Left renal pelvis (tissue), 4 donors: ENCODE results near the gene IL1RAPL2. TPM values are rescaled to one million over a fixed set of nuclear protein-coding genes. Genes with fewer than 3 reads are reported as not detected.
"Not testable (repeated sequence)": the region's sequence is repeated elsewhere in the genome, so short reads cannot be mapped to it uniquely, and the experiment has no call there.

ENCODE experiments used
- DNase-seq, 4 donors: peaks; one replicate each; pipeline ENCODE4 v3.0.0-alpha.2; 2013; ENCODE audit warnings: low read depth in 4 of 4, low spot score in 3 of 4
- polyA plus RNA-seq, 4 donors: library from polyadenylated mRNA; unstranded; fragments of 120-200 nt; gene quantifications; one replicate each; pipeline ENCODE4 v1.2.1, GENCODE V29; 2013; ENCODE audit not compliant: insufficient read length in 4 of 4

Gene IL1RAPL2
- polyA plus RNA-seq, 4 donors = 0.72 to 1.5 (median 1.1) TPM

DNA sequence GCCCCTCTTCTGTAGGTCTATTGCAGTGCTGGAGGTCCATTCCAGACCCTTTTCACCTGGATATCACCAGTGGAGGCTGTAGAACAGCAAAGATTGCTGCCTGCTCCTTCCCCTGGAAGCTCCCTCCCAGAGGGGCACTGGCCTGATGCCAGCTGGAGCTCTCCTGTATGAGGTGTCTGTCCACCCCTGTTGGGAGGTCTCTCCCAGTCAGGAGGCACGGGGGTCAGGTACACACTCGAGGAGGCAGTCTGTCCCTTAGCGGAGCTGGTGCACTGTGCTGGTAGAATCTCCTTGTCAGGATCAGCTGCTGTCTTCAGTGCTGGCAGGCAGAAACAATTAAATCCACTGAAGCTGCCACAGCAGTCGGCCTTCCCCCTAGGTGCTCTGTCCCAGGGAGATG, 276.6 kb downstream of the IL1RAPL2 start:
- no peak for DNase-seq

DNA sequence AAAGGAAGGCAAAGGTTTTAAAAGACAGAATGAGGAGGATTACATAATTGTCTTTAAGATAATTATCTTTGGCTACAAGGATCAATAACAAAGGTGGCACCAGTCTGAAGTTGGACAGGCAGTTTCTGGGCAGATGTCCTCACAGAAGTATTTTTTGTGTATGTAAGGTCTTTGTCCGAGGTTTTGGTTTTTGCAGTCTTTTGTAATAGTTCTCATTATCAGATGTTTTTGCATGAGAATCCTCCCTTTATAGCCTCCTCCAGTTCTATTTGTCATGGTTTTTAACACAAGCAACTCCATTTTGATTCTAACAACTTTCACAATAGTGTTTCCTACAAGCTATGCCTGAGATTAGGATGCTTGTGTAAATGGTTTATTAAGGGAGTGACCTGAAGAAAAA, 286.2 kb downstream of the IL1RAPL2 start:
- no peak for DNase-seq

DNA sequence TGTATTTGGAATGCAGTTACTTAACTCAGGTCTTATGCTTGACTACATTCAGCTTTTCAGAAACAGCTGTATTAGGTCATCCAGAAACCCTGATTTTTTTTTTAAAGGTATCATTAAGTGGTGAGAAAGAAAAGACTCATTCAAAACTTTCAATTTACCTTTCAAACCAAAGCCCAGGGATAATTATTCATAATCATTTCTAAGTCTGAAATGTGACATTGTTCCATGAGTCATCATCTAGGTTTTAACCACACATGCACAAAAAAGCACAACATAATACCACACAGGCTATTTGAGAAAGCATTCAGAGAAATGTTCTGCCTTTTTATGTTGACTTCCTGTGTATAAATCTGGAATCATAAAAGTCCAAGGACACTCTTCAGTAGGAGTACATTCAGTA, 288.2 kb downstream of the IL1RAPL2 start:
- no peak for DNase-seq

DNA sequence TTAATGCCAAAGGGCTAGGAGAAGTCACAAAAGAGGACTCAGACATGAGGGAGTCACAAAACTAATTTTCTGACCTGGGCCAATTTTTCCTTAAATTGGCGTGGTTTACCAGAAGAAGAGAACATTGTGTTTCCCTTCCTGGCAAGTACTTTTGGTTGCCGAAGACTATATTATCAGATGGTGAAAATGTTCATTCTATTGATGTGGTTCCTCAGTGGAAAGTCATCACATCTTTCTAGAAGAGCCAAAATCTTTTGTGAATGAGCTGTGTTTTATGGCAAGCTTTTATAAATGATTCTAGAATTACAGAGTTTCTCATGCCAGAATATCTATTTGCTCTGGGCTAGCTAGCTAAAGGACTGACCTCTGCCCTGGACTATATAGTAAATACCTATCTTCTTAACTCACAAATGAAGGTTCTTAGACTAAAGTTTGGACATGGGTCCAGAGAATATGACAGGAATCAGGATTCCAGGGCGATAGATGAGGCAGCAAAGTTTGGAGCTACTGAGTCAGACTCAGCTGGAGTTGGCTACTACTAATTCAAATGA, 288.9 kb downstream of the IL1RAPL2 start:
- no peak for DNase-seq

DNA sequence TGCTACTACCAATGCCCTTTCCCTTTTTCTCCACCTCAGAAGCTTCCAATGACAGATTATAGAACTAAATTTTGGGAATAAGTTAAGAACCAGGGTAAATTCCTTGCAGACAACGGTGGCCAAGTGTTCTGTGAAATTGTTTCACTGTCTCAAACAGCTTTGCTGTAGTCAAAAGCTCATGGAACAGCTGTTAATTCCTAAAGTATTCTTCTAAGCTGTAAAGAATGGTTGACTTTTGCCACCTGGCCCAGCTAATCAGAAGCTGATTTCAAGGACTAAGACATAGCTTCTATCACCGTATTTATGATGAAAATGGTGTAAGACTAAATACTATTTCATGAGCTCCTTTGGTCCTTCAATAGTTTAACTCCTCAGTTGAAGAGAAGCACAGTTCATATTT, 297.5 kb downstream of the IL1RAPL2 start:
- DNase-seq = no peak

DNA sequence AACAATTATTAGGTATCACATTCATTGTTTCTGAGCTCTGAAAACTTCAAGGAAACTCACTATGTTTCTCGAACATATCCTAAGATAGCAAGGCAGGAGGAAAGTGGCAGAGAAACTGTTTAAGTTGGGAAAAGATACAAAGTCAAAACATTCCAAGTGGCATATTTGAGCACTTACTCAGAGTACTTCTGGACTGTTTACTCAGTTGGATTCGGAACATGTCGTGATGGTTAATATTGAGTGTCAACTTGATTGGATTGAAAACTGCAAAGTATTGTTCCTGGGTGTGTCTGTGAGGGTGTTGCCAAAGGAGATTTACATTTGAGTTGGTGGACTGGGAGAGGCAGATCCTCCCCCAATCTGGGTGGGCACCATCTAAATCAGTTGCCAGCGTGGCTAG, 298.3 kb downstream of the IL1RAPL2 start:
- no peak for DNase-seq

DNA sequence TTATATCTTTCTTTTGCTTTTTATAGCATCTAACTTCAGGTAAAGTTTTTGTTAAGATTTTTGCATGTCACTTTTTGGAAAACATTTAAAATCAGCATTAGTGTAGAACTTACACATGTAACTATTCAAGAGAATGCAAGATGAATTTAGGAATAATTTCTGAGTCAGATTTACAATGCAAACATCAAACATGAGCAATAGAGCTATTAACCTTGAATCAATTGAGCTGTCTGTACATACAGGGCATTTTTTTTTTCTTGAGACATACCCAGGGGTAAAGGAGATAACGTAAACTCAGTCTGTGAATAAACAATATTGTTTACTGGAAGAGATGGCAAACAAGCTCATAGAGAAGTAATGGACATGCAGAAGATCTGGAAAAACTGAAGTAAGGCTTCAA, 311.5 kb downstream of the IL1RAPL2 start:
- no peak for DNase-seq

DNA sequence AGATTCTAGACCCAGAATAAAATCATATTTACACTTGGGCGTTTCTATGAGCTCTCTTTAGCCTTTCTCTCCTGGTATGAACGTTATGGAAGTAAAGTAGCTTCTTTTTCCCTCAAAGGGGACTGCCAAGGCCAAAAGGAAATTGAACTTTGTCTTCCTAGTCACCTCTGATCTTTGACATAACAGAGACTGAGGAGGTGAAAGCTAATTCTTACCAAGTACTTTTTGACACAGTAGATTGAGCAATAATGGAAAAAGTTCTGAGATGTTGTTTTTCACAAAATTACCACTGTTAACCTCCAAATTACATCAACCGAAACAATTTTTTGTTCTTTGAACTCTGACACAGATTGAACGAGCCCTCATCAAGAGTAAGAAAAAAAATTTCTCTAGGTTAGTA, 336.1 kb downstream of the IL1RAPL2 start:
- no peak for DNase-seq

DNA sequence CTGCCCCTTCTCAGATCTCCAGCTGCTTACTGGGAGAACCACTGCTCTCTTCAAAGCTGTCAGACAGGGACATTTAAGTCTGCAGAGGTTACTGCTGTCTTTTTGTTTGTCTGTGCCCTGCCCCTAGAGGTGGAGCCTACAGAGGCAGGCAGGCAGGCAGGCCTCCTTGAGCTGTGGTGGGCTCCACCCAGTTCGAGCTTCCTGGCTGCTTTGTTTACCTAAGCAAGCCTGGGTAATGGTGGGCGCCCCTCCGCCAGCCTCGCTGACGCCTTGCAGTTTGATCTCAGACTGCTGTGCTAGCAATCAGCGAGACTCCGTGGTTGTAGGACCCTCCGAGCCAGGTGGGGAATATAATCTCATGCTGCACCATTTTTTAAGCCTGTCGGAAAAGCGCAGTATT, 343.7 kb downstream of the IL1RAPL2 start:
- DNase-seq = not testable (repeated sequence)

DNA sequence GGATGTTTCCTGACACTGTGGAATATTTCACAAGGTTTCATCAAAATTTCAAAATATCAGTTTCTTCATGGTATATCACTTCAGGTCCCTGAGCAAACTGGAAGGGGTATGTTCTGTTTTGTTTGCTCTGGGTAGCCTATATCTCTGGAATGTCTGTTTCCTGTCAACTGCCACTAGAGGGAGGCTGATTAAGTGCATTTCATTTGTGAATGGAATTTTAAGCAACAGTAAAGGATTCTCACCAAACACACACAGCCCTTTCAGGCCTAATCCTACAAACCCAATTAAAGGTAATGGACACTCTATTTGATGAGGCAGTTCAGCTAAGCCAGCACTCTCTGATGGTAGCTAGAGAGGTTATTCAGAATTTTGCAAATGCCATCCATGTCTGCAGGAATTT, 347.3 kb downstream of the IL1RAPL2 start:
- DNase-seq = peak in 1 of 4 donors; percentile 4

DNA sequence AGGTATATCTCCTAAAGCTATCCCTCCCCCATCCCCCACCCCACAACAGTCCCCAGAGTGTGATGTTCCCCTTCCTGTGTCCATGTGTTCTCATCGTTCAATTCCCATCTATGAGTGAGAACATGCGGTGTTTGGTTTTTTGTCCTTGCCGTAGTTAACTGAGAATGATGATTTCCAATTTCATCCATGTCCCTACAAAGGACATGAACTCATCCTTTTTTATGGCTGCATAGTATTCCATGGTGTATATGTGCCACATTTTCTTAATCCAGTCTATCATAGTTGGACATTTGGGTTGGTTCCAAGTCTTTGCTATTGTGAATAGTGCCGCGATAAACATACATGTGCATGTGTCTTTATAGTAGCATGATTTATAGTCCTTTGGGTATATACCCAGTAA, 348.7 kb downstream of the IL1RAPL2 start:
- not testable (repeated sequence) for DNase-seq

DNA sequence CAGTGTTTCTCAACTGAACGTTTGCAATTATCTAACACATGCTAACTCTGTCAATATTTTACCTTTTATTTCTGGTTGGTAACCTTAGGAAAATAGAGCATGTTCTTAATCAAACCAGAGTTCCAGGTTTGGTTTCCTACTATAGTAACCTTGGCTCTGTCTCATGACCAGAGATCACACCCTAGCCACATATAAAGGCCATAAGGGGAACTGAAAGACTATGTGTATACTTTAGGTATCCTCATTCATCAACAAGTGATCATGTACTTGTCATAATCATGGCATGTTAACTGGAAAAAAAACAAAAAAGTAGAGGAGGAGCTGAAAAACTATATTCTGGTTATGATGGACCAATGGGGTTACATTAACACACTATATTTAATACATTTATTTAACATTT, 352.1 kb downstream of the IL1RAPL2 start:
- no peak for DNase-seq

DNA sequence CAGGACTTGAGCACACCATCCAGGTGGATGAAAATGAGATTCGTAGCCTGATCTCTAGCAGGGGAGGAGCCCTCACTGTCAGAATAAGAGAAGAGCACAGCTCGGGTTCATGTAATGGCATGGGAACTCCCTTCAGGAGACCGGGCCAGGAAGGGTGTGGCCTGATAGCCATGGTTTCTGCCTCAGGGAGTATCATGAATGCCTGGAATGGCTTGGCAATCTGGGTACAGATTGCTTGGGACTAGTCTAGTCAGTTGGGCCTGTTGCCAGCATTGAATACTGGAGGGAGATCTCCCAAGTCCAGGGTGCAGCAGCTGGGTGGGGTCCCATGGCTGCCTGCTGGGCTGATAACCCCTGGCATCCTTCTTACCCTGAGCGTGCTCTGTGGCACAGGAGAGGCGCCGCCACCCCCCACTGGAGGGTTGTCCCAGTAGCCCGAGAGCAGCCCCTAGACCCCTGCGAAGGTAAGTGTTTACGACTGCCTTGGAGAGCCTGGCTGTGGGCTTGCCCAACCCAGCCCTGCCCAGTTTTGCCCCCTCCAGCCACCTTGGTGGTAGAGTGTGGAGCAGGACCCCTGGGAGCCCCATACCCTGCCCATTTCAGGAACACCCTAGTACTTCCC, 355.7 kb downstream of the IL1RAPL2 start:
- no peak for DNase-seq

DNA sequence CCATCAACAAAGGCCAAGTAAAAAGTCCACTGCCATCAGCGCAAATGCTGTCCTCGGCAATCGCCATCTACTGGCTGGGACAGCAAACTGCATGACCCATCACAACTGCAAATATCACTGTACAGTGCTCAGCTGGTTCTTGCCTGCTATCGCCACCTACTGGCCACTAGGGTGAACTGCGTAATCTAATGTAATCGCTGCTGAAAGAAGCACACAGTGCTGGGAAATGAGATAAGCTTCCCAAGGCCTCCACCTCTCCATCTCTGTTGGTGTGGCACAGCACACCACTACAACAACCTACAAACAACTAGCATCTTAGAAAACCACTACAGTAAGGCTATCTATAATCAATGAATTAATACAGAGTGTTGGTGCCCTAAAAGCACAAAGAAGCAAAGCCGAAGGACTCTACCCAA, 356.2 kb downstream of the IL1RAPL2 start:
- peak in 3 of 4 donors; percentile 8 to 29 (median 14) for DNase-seq

DNA sequence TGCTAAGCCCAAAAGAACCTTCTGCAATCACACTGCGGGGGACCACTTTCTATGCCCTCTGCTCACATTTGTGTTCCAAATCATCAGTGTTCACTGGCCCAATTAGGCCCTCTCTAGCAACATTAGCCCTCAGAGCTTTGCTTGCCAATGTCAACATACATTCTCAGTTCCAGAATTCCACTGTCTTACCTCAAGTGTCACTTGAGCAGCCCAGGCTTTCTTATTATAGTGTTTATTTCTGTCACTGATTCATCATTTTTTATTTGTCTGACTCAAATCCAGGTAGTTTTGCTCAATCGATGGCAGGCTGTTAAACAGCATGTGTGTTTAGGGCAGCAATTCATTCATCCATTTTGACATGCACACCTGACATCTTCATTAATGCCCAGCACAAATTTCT, 363.3 kb downstream of the IL1RAPL2 start:
- no peak for DNase-seq

DNA sequence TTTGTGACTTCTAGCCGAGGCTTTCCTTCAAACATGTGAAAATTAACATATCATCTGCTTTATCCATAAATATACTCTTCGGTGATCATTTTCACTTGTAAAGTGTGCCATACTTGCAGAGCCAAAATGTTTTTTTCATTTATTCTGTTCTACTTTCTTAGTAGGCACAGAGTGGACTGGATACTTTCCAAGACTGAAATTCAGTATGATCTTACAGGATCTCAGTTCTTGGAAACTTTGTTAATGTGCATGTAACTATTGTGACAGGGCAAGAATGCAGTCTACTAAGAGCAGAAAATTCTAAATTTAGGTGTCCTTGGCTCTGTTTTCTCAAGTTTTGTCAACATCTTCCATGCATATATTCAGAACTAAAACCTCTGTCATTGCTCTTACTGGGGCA, 369.6 kb downstream of the IL1RAPL2 start:
- DNase-seq = no peak

DNA sequence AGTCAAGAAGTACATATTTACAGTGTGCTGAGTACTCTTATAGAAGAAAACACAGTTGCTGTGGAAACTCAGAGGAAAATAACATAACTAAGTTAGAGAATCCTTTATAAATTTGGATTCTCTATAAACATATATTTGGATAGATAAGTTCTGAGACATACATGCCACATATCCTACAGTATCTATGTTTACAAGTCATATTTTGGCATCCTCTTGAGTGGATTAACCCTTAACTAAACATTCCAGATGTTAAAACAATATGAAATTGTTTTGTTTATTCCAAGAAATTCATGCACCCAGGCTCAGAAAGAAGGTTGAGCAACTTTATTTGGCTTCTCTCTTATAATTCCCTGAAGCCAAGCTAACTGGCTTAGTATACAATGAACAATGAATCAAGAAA, 387.3 kb downstream of the IL1RAPL2 start:
- no peak for DNase-seq

DNA sequence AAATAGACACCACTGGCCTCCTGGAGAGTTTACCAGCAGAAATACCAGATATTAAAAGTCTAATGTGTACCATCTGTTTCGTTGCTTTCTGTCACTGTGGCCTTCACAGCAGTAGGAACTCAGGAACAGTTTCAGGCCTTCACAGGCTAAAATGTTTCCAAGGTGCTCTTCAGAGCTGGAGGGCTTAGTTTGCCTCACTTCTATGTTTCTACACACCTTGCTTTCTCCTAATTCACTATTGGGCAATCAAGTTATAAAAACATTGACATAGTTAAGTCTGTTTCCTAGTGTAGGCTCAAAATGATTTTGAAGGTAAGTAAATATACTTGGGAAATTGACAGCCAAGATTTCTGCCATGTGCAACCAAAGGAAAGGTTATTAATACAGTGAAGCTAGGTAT, 395.9 kb downstream of the IL1RAPL2 start:
- no peak for DNase-seq

DNA sequence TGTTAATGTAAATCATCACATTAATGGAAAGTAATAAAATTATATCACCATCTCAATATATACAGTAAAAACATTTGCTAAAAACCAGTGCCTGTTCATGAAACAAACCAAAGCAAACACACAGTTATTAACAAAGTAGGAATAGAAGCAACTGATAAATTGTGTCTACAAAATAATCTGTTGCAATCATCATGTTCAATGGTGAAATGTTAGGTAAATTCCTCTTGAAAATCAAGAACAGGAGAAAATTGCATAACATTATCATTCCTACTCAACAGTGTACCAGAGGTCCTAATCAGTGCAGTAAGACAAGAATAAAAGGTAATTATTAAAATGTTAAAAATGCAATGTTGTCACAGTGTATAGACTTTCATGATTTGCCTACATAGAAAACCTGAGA, 402.2 kb downstream of the IL1RAPL2 start:
- no peak for DNase-seq

DNA sequence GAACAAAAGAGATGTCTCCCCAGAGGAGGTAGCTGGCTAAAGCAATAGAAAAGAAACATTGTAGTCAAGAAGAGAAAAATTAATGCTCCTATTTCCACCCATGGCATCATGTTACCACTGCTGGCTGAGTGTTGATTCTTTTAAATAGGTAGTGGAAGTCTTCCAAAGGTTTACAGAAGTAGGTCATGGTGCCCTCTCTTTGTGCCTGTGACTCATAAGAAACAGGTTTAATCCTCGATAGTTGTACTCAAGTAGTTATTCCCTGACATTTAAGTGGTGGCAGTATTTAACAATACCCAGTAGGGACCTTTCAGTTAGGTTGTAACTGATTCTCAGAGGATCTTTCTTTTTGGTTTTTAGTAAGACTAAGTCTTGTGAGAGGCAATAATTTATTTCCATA, 406.7 kb downstream of the IL1RAPL2 start:
- DNase-seq = no peak

DNA sequence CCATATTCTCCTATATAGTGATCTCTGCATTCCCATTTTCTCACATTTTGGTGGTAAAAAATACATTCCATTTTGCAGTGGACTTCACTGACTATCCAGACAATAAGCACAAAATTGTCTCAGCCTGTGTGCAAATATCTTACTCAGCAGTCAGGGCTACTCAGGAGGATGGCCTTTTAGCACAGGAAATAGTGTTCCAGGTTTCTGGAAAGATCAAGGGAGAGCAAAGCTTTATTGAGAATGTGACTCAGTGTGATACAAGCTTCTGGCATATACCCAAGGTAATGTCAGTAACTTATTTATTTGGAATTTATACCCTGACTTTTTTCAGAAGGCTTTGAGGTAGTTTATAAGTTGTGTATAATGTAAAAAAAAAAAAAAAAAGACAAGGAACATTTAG, 421.1 kb downstream of the IL1RAPL2 start:
- no peak for DNase-seq

DNA sequence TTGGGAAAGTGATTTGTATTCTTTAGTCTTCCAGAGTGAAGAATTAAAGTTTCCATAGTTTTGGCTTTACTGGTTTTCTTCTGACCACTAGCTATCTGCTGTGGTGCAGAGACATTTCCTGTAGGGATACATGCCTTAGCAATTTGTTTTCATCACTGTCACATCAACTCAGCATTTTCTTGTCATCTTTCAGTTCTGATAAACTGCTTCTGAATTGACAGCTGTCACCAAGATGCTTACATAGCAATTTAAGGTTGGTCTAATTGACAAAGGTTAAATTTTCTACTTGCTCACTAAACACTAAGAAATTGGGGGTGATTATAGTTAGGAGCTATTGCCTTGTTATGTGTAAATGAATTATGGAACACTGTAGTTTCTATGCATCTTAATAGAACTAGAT, 422.0 kb downstream of the IL1RAPL2 start:
- DNase-seq = no peak

DNA sequence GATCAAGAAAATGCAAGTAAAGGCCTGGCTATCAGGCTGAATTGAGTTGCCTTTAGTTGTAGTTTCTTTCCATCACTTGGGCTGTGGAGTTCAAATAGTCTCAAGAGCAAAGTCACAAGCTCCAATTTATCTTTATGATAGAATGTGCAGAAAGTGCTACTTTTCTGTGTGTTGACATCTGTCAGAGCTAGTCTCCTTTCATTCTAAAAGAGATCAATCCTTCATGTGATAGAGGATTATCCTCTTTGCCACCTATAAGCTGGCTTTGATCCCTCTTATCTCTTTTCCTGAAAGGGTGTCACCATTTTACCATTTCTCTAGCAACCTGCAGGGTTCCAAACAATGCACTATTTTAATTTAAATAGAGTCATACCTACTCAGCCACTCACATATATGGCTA, 429.5 kb downstream of the IL1RAPL2 start:
- no peak for DNase-seq
